Activated naive CD8-positive, alpha-beta T cell treated with anti-CD3 and anti-CD28 coated beads for 36 hours (primary cell): Measurements from ENCODE around the gene DCTN1. TPM values are rescaled to one million over a fixed set of nuclear protein-coding genes. Genes with fewer than 3 reads are reported as not detected.

Source experiments
- total RNA-seq, 2 experiments: library from RNA; stranded (reverse); gene quantifications; one replicate each; pipeline ENCODE4 v1.2.3, GENCODE V29; 2021

Gene DCTN1
- total RNA-seq, 2 experiments from 2014 or later = 93.6 to 94.1 TPM

Other genes with a start within 250 kb of the DCTN1 start
- 100 to 1,000 TPM; 148 to 154 TPM for gene BOLA3, start 232.4 kb downstream of the DCTN1 start, total RNA-seq
- 100 to 1,000 TPM; 156 to 161 TPM for gene MOB1A, start 201.4 kb downstream of the DCTN1 start, total RNA-seq
- 100 to 1,000 TPM; 375 to 398 TPM for gene MTHFD2, start 181.7 kb downstream of the DCTN1 start, total RNA-seq
- gene SLC4A5, start 36.9 kb downstream of the DCTN1 start, total RNA-seq = 1 to 10 TPM in 1 of 2 experiments, under 1 TPM in 1; 0.74 to 1.5 TPM
- gene C2orf81, start 41.3 kb upstream of the DCTN1 start, total RNA-seq = 1 to 10 TPM; 5.1 to 6.2 TPM
- 10 to 100 TPM; 88.6 to 90.2 TPM for gene WDR54, start 41.4 kb upstream of the DCTN1 start, total RNA-seq
- 1 to 10 TPM; 1.6 to 1.8 TPM for gene RTKN, start 61.6 kb upstream of the DCTN1 start, total RNA-seq
- 10 to 100 TPM; 29.0 to 30.9 TPM for gene INO80B, start 74.8 kb upstream of the DCTN1 start, total RNA-seq
- 10 to 100 TPM; 19.1 to 20.1 TPM for gene WBP1, start 78.1 kb upstream of the DCTN1 start, total RNA-seq
- gene MOGS, start 85.1 kb upstream of the DCTN1 start, total RNA-seq = 10 to 100 TPM; 54.7 to 59.5 TPM
- 100 to 1,000 TPM; 105 to 111 TPM for gene MRPL53, start 92.4 kb upstream of the DCTN1 start, total RNA-seq
- 10 to 100 TPM in 1 of 2 experiments, 1 to 10 TPM in 1; 8.0 to 11.8 TPM for gene CCDC142, start 102.7 kb upstream of the DCTN1 start, total RNA-seq
- gene TTC31, start 102.8 kb upstream of the DCTN1 start, total RNA-seq = 10 to 100 TPM; 22.7 to 23.2 TPM
- gene LBX2, start 119.3 kb upstream of the DCTN1 start, total RNA-seq = under 1 TPM in 1 of 2 experiments, not detected in 1; 0.18 TPM
- gene PCGF1, start 127.4 kb upstream of the DCTN1 start, total RNA-seq = 10 to 100 TPM; 17.7 to 18.9 TPM
- gene TLX2, start 134.1 kb upstream of the DCTN1 start, total RNA-seq = under 1 TPM in 1 of 2 experiments, not detected in 1; 0.12 TPM
- under 1 TPM; 0.16 to 0.27 TPM for gene DQX1, start 145.9 kb upstream of the DCTN1 start, total RNA-seq
- gene AUP1, start 149.4 kb upstream of the DCTN1 start, total RNA-seq = 100 to 1,000 TPM; 138 to 140 TPM
- 10 to 100 TPM; 56.8 to 59.3 TPM for gene HTRA2, start 149.6 kb upstream of the DCTN1 start, total RNA-seq
- 1 to 10 TPM; 1.9 to 2.7 TPM for gene LOXL3, start 173.6 kb upstream of the DCTN1 start, total RNA-seq
- 10 to 100 TPM; 19.6 to 23.5 TPM for gene DOK1, start 174.4 kb upstream of the DCTN1 start, total RNA-seq